ENCODE data around the gene MED4.
"Not testable (repeated sequence)": the region's sequence is repeated elsewhere in the genome, so short reads cannot be mapped to it uniquely, and the experiment has no call there.

Gene MED4

DNA sequence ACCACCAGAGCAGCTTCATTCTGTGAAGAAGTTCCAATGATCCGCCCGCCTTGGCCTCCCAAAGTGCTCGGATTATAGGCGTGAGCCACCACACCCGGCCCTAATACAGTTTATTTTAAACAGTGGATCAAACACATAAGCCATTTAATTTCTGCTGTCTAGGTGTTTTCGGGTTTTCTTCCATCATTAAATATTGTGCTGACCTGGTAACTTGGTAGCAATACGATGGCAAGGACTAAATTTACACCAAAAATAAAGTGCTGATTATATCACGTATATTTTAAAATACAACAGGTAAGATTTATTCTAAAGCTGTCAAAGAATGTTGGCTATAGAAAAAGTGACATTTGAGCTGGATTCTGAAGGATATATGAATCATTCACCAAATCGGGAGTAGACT is 1.3 kb downstream of the MED4 start:
- DNase-seq, result no peak

DNA sequence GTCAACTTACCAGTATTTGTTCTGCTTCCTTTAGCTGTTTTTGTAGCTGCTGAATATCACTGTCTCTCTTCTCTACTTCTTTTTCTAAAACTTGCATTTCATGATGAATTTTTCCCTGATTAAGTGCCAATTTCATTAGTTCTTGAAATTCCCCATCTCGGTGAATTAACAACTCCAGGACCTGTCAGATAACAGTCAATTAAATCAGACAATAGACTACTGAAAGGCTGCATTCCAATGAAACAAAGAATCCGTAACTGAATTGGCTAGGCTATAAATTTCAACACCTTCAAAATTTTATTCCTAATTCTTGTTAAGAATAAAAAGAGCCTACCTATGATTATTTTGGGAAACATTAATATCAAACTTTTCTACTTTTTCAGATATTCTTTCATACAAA is 8.6 kb downstream of the MED4 start:
- no peak for DNase-seq

DNA sequence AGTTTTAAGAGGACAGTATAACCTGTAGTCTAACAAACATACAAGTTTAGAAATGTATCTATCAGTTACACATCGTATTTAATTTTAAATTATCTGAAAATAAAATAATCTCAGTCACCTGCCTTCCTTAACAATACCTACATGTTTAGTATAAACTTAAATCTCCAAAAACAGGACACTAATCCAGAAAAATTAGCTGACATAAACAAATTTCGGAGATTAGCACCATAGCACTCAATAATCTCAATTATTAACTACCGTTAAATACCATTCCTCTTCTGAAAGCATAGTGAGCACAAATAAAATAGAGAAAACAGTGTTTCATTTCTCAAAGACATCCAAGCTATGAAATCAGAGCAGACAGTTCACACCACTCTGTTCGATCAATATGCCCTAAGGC is 13.2 kb downstream of the MED4 start:
- DNase-seq, result no peak

DNA sequence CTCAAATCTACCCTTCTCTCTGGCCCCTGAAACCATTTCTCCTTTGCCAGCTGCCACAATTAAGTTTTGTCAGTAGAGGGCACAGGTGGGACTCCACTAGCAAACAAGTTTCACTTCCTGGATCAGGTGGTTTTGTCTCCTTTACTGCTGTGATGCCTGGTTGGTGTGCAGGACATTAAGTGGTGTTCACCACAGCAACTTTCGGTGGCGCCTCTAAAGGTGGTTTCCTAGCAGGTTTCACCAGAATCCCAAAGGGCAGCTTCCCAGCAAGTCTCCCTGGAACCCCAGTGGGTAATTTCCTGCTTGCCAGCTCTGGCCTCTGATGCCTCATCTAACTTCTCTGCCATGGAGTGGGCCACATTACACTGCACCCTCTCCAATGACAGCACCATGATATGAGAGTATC is 16.6 kb downstream of the MED4 start:
- peak; percentile 3 for DNase-seq

DNA sequence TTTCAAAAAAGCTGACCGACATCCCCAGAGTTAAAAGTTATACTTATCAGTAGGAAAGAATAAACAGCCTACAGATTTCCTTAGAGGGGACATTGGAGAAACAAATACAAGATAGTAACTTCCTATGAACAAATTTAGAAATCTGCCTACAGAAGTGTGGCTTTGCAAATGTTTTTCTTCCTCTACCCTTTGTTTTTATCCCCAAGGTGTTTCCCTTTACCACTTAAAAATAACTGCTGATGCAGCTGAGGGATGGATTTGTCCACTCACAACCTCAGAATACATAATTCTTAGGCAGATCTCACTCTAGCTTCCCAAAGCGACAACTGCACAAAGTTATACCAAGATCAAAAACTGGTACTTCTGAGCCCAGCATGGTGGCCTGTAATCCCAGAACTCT is 20.9 kb downstream of the MED4 start:
- no peak for DNase-seq

DNA sequence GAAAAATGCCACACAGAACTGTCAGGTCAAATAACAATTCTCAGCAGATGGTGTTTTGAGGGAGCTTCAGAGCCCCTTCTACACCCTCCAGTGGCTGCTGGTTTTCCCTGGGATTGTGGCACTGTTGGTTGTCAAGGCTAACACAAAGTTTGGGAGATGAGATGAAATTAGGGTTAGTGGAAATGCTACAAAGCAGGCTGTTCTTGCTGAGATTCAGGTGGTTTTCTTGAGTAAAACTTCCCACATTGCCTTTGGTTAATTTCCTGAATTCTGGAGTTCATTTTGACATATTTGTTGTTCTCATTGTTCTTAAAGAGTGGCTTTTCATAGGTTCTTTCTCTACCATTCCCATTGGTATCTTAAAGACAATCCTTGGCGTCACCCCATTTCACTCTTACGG is 22.1 kb downstream of the MED4 start:
- DNase-seq, result no peak

DNA sequence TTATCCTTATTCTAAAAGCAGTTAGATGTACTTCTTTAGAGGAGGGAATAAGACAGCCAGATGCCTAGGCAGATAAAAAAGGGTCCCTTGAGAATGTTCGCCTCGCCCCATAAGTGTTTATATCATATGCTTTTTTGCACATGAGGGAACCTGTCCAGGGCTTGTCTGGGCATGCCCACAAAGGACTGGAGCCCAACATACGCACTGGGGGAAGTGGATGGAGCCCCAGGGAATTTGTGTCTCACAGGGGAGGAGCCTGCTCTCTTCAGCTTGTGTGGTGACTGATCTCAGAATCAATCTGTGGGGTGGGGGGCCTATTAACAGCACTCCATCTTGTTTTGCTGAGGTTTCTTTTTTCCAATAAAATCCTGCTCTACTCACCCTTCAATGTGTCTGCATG is 22.6 kb downstream of the MED4 start:
- peak; percentile 9 for DNase-seq

DNA sequence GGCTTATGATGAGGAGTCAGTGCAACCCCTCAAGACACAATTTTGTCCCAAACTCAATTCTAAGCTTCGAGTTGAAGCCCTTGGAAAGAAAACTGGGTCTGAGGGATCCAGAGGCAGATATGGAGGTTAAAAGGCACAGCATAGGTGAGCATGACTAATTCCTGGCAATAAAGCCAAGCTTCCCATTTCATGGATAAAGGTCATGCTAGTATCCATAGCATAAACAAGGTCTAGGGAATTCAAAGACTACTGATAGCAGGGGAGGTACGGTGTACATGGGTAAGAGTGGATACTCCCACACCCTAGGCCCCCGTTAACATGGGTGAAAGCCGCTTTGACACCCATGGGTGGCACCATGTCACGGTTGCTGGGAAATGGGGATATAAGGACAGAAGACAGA is 24.0 kb downstream of the MED4 start:
- no peak for DNase-seq

DNA sequence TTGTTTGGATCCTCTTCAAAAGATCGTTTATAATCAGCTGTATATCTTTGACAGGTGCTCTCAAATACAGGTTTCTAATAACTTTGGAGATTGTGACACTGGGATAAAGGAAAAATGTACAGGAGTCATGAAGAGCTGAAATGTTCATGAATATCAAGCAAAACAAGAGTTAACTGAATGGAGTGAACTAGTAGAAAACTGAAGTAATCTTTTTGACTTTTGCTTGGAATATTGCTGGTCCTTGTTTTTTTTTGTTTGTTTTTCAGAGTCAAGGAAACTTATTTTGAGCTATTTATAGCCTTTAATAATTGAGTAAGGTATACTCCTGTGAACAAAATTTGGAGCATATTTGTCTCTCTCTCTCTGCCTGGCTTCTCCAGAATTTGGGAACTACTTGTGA is 25.3 kb downstream of the MED4 start:
- no peak for DNase-seq

DNA sequence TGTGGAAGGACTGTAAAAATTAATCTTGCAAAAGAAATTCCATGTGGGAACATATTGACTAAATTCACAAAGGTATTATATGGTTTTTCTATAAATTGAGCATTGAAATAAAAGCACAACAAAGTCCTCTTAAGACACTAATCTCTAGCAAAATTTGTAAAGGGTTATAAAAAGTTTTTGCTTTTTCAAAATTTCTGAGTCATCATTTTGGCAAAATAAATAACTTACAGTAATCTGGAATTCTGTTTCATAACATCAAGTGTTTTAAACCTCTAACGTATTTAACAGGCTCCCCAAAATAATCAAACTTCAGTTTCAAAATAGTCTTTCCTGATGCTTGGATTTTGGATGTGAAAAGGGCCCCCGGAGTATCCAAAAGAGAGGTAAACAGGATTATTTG is 26.0 kb downstream of the MED4 start:
- no peak for DNase-seq

DNA sequence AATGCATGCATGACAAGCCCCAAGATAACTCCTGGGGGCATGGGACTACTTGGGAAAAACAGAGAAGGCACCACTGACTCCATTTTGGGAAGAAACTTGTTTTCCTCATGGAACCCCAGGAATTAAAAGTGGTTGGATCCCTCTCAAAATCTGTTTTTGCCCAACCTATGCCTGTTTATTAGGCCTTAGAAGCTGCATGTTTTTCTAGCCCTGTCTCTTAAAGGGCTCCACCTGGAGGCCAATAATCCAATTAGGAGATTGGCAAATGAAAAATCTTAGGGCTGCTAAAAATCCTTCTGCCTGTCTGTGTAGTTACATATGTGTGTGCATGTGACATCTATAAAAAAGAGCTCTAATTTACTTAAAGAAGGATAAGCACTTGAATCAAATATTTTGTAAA is 26.9 kb downstream of the MED4 start:
- DNase-seq, result no peak

DNA sequence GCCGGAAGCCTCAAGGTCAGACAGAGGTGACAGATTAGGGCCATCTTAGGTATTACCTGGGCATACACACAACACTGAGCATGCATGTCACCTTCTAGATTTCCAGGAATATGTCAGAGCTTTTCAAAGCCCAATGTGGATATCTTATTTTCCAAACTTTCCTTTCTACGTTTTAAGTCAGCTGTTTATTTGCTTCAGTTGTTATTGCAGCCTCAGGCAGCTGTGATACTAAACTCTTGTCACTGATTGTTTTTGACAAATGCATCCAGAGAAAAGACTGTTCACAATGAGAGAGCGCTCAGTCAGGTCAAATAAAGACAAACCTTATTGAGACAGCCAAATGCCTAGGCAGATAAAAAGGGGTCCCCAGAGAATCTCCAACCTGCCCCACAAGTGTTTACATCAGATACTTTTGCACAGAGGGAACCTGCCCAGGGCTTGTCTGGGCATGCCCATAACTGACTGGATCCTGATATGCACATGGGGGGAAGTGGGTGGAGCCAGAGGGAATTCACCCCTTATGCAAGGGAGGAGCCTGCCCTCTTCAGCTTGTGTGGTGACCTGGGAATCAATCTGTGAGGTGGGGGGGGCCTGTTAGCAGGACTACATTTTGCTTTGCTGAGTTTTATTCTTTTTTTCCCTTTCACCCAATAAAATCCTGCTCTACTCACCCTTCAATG is 28.5 kb downstream of the MED4 start:
- DNase-seq, result peak; percentile 62

DNA sequence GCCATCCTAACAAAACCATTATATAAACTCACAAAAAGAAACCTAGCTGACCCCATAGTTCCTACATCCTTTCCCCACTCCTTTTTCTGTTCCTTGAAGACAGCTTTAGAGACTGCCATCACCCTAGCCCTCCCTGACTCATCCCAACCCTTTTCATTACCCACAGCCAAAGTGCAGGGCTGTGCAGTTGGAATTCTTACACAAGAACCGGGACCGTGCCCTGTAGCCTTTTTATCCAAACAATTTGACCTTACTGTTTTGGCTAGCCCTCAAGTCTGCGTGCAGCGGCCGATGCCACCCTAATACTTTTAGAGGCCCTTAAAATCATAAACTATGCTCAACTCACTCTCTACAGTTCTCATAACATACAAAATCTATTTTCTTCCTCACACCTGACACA is 35.0 kb downstream of the MED4 start:
- DNase-seq, result not testable (repeated sequence)

DNA sequence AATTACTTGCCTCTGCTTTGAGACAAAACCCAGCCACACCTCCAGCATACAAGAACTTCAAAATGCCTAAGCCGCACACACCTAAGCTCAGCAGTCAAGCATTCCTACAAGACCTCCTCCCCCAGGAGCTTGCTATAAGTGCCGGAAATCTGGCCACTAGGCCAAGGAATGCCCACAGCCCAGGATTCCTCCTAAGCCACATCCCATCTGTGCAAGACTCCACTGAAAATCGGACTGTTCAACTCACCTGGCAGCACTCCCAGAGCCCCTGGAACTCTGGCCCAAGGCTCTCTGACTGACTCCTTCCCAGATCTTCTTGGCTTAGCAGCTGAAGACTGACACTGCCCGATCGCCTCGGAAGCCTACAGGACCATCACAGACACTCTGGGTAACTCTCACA is 36.4 kb downstream of the MED4 start:
- DNase-seq, result not testable (repeated sequence)

DNA sequence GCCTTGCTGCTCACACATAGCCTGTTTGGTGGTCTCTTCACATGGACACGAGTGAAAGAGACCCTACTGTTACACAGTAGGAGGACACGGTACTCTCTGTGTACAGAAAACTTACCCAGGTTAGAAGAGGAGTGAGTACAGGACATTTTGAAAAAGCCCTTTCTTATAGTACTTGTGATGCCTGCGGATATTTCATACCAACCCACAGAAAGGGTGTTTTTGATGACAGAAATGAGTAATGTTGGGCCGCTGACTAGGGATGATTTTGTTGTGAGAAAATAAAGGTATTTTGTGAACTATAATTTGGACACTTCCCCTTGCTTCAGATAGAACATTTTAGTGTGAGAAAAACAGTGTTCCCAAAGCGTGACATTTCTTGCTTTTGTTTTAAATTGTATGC is 39.2 kb downstream of the MED4 start:
- DNase-seq, result no peak

DNA sequence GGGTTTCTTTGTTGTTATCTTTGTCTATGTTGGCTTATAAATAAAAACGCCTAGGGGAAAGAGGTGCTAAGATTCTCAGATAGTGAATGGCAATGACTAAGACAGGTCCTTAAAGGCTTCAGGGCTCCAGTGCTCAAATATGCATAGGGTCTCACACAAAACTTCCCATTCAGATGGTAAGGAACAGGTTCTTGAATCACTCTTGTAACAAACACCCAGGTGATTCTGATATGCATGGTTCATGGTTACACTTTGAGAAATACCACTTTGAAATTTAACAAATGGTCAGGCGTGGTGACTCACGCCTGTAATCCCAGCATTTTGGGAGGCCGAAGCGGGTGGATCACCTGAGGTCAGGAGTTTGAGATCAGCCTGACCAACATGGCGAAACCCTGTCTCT is 40.3 kb downstream of the MED4 start:
- DNase-seq, result no peak

DNA sequence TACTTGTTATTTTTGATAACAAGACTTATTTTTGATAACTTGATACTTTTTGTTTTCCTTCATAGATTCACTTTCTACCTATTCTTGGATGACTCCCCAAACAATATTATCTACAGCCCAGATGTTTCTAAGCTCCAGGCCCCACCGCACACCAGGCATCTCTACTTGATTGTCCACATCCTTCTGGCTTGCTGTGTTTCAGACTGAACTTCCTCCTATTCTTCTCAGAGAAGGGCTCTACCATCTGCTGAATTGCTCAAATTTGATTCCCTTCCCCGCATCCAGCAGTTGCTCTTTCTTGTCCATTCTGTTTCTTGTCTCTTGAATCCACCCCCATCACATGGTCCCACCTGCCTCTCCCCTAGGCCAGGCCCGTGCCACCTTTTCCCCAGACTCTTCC is 44.4 kb downstream of the MED4 start:
- DNase-seq, result no peak

DNA sequence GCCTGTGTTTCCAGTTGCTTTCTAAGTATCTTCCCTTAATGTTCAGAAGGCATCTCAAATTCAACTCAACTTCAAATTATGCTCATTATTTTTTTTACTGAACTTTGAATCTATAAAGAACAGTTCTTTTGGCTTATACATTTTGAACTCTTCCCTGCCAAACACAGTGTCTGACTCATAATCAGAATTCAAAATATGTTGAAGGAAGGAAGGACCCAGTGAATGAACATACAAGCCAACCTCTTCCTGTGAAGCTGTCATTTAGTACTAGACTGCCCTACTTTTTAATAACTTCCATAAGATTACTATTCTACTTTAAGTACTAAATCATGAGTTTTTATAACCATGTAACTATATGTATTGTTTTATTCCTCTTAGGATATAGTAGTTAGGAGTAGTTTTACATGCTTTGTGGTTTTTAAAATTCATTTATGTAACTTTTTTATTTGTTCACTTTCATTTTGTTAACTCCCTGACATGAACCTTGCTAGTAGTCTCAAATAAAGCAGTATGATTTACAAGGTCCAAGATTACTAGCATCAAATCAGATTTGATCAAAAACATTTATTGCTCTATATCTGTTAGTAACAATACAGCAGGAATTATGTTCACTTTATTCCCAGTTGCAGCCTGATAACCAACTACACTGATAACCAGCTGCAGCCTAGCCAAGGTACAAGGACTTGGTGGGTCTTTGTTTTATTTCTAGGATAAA is 51.0 kb downstream of the MED4 start:
- no peak for DNase-seq

DNA sequence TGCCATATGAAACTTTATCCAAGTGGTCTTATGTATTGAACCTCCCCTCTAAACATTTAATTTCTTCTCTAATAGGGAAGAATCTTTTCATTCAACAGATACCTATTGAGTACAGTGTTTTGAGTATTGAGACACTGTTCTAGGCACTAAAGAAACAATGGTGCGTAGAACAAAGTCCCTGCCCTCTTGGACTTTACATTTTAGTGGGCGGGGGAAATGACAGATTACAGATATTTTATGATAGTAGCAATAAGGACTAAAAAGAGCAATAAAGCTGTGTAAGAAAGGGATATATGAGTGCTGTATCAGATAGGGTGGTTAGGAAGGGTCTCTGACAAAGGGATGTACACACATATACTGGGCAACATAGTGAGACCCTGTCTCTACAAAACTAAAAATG is 52.0 kb downstream of the MED4 start:
- DNase-seq, result no peak

DNA sequence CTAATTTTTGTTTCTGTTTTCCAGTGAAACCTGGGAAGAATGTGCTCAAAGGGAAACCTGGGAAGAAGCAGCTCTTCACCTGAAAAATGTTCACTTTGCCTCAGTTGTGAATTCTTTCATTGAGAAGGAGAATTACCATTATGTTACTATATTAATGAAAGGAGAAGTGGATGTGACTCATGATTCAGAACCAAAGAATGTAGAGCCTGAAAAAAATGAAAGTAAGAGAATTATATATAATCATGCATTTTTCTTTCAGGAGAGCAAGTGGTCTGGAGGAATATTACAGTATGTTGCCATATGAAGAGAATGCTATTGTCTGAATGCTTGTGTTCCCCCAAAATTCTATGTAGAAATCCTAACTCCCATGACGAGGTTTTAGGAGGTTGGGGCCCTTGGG is 54.0 kb downstream of the MED4 start:
- no peak for DNase-seq

DNA sequence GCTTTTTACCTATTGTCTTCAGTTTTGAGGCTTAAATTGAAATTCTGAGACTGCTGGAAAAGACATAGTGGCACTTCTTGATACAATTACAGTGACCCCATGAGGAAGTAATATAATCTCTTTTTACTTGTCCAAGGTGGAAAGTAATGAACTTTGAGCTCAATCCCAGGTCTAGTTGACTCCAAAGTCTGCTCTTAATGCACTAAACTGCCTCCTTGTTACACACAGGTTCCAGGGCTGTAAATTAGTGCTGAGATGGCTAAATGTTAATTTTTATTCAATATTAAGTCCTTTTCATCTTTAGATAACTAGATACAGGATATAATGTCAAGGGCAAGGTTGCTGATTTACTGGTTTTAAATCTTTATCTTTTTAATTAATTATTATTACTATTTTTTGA is 54.9 kb downstream of the MED4 start:
- DNase-seq, result no peak

DNA sequence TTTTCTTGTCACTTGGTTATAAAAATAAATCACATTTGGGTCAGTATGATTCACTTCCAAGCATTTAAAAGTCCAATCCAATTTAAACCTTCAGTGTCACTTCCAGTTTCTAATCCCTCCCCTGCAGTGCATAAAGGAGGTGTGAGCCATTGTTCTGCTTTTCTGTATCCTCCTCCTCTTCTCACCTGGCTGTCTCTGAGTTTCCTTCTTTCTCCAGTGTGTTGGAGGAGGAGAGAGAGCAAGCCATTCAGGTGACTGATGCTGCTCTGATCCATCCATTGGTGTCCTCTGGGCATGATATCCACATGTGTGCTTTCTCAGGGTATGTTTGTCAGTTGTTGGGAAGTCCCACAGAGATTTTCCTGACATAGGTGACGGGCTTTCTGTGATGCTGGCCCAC is 56.1 kb downstream of the MED4 start:
- DNase-seq, result peak; percentile 3

DNA sequence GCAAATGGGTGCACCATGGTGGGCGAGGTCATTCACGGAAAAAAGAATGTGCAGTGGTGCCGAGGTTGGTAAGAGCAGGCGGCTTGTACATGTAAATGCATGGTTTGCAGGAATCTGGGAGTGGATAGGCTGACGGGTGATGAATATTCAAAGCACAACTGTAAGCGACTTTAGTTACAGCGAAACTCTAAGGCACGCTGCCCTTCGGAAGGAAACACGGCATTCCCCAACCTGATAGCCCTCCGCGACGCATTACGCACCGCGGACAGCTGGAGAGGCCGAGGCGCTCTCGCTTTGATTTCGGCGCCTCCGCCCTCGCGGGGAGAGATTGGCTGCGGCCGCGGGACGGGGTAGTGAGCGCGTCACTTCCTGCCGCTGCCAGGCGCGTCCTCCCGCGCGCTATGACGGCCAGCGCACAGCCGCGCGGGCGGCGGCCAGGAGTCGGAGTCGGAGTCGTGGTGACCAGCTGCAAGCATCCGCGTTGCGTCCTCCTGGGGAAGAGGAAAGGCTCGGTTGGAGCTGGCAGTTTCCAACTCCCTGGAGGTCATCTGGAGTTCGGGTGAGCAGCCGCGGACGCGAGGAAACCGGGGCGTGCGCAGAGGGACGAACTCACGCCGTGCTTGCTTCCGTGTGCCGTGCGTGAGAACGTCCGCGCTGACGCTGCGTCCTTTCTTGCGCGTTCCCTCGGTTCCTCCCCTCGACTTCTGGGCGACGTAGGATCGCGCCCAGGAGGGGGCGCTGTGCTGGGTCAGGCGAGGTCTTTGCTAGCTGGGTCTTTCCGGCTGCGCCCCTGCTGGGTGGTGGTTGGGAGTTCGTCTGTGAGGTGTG is 57.3 kb downstream of the MED4 start, which contains the start of gene NUDT15:
NUDT15 (plus strand) TSS at position 381 of the 828 bp plus-strand sequence; CDS start at position 402, 21 bp downstream.
- DNase-seq, result peak; percentile 94

DNA sequence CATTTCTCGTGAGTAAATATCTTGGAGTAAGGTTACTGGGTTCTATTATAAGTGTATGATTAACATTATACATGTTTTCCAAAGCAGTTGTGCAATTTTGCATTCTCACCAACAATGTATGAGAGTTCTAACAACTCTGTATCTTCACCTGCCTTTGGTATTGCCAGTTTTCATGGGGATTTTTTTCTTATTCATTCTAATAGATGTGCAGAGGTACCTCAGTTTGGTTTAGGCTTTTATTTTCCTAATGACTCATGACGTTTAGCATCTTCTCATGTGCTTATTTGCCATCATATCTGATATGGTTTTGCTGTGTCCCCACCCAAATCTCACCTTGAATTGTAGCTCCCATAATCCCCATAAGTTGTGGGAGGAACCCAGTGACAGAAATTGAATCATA is 65.0 kb downstream of the MED4 start:
- DNase-seq, result no peak
